H1 (cell line): Measurements from ENCODE around the gene NPPA. TPM values are rescaled to one million over a fixed set of nuclear protein-coding genes. Genes with fewer than 3 reads are reported as not detected.

ENCODE experiments used
- JUN ChIP-seq: IDR thresholded peaks from 2 replicates; pipeline ENCODE4 v1.6.1; 2011; ENCODE audit warnings: low read depth, mild to moderate bottlenecking, improper control_type of control experiment, low read length
- SRF ChIP-seq: IDR thresholded peaks from 2 replicates; pipeline ENCODE4 v1.6.1; 2011; ENCODE audit warnings: mild to moderate bottlenecking, low read depth, low read length, moderate library complexity
- polyA plus RNA-seq, 7 experiments: library from polyadenylated mRNA; depleted of rRNA in 3 of 7; stranded (reverse) in 5 of 7; unstranded in 2 of 7; fragments of >200 nt in 5 of 7; fragments of 200-250 nt in 2 of 7; gene quantifications; 1 replicate in 5 of 7; 2 replicates in 1 of 7; 4 replicates in 1 of 7; pipeline versions ENCODE4 v1.2.1 to v1.2.3, GENCODE V29; 2011 to 2013; ENCODE audit warnings: missing spikeins in 2 of 7, mixed read lengths in 2 of 7
- total RNA-seq: library from RNA; stranded (reverse); fragmentation: NEBNext Ultra II Directional; extraction: Animal tissue kit (Norgen Biotek cat#: 25700); gene quantifications from 2 replicates; pipeline ENCODE4 v1.2.1, GENCODE V29; 2021
- TF ChIP-seq, protein P1 (sequence below): IDR thresholded peaks from 2 replicates; pipeline ENCODE4 v1.6.1; 2012; ENCODE audit warnings: low read length, inconsistent platforms

The NPPA gene
- total and polyA plus RNA-seq, 2 of the 8 experiments (the other 6 are each of a cell fraction or from before 2014, with no cell fraction given), result not detected

GRCh38 chr1:11860587-11860986 lies 13.0 kb upstream of the NPPA start (continued):
- no peak for TF ChIP-seq JUN
- TF ChIP-seq SRF, result no peak
- TF ChIP-seq, protein P1, sequence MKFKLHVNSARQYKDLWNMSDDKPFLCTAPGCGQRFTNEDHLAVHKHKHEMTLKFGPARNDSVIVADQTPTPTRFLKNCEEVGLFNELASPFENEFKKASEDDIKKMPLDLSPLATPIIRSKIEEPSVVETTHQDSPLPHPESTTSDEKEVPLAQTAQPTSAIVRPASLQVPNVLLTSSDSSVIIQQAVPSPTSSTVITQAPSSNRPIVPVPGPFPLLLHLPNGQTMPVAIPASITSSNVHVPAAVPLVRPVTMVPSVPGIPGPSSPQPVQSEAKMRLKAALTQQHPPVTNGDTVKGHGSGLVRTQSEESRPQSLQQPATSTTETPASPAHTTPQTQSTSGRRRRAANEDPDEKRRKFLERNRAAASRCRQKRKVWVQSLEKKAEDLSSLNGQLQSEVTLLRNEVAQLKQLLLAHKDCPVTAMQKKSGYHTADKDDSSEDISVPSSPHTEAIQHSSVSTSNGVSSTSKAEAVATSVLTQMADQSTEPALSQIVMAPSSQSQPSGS, result no peak
